ENCODE measurements around the gene BBOF1.
"Not testable (repeated sequence)": the region's sequence is repeated elsewhere in the genome, so short reads cannot be mapped to it uniquely, and the experiment has no call there.

Gene BBOF1

DNA sequence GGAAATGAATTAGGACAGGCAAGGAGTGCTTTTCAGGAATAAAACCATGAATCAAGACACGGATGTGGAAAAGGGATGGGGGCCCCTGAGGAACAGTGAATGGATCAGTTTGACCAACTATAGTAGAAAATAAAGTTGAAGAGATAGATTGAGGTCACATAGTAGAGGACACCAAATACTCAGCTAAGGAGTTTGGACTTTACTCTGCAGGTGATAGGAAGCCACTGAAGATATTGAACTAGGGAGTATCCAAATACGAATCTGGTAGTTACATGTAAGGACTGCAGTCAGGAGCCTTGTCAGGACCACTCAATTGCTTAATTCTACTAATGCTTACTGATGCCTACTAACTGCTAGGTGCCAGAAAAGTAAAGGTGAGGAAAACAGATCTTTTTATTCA is 20.4 kb upstream of the BBOF1 start:
- Histone ChIP-seq H2BK12ac (ENCODE audit: low read length in 2 of 2) (no peak overlapping the region), H2BK15ac (ENCODE audit: low read depth, poor library complexity, severe bottlenecking) (no peak overlapping the region), H3K23ac (ENCODE audit: low read length in 2 of 2) (no peak overlapping the region), H2AK5ac (ENCODE audit: low read length, severe bottlenecking) (no peak overlapping the region), H3K18ac (ENCODE audit: low read depth in 1 of 2, low read length in 2 of 2) (no peak overlapping the region), H4K8ac (ENCODE audit: low read length) (no peak overlapping the region), H4K91ac (ENCODE audit: low read length) (no peak overlapping the region), H3K36me3 (ENCODE audit: control insufficient read depth in 1 of 2, insufficient read depth in 2 of 2, low read depth in 1 of 2, low read length in 2 of 2) (peaks cover 3 to 22% of the 10 kb centered on the region in 2 experiments), H3K9ac (ENCODE audit: low read length) (no peak overlapping the region), H3K14ac (ENCODE audit: low read length in 2 of 2) (no peak overlapping the region), H3K27me3 (ENCODE audit: control insufficient read depth in 1 of 2, insufficient read depth in 1 of 2, low read length in 2 of 2) (no peaks in the 10 kb centered on the region), H3K79me1 (replicated peaks; ENCODE audit: low read length, poor library complexity, severe bottlenecking) (peaks cover 4% of the 10 kb centered on the region), H2AFZ (ENCODE audit: low read depth, low read length) (no peak overlapping the region), H3K27ac (ENCODE audit: low read length, poor library complexity, severe bottlenecking) (no peak overlapping the region), H2BK5ac (ENCODE audit: low read depth, low read length, poor library complexity, severe bottlenecking) (no peak overlapping the region), H3K4me1 (ENCODE audit: control insufficient read depth, insufficient read depth, low read depth, low read length) (peaks cover 6% of the 10 kb centered on the region), H3K4me3 (ENCODE audit: insufficient read depth in 1 of 2, low read depth in 1 of 2, low read length in 2 of 2) (no peak overlapping the region), H3K4me2 (ENCODE audit: low read length, poor library complexity, severe bottlenecking) (no peak overlapping the region), H3K4ac (ENCODE audit: low read depth in 1 of 2, low read length in 2 of 2) (no peak overlapping the region), H3K9me3 (ENCODE audit: control insufficient read depth, low read length) (no peaks in the 10 kb centered on the region), H2BK120ac (ENCODE audit: low read depth, low read length) (no peak overlapping the region)
- WGBS: 98% methylated on average over 2 of the region's 2 CpGs
- DNase-seq: no peak

GRCh38 chr14:74005664-74006063 is 13.5 kb upstream of the BBOF1 start:
- not testable (repeated sequence) for H4K8ac ChIP-seq (ENCODE audit: low read length); H3K14ac ChIP-seq (ENCODE audit: low read length in 2 of 2); H3K9ac ChIP-seq (ENCODE audit: low read length); H3K79me1 ChIP-seq (replicated peaks; ENCODE audit: low read length, poor library complexity, severe bottlenecking); H3K4me2 ChIP-seq (ENCODE audit: low read length, poor library complexity, severe bottlenecking); H3K4ac ChIP-seq (ENCODE audit: low read depth in 1 of 2, low read length in 2 of 2); H2BK120ac ChIP-seq (ENCODE audit: low read depth, low read length); H2AK5ac ChIP-seq (ENCODE audit: low read length, severe bottlenecking); H2AFZ ChIP-seq (ENCODE audit: low read depth, low read length); H3K18ac ChIP-seq (ENCODE audit: low read depth in 1 of 2, low read length in 2 of 2); DNase-seq; H3K23ac ChIP-seq (ENCODE audit: low read length in 2 of 2); H3K4me1 ChIP-seq (ENCODE audit: control insufficient read depth, insufficient read depth, low read depth, low read length); H3K4me3 ChIP-seq (ENCODE audit: insufficient read depth in 1 of 2, low read depth in 1 of 2, low read length in 2 of 2); H3K27me3 ChIP-seq (ENCODE audit: control insufficient read depth in 1 of 2, insufficient read depth in 1 of 2, low read length in 2 of 2); H3K27ac ChIP-seq (ENCODE audit: low read length, poor library complexity, severe bottlenecking); H2BK12ac ChIP-seq (ENCODE audit: low read length in 2 of 2); H2BK15ac ChIP-seq (ENCODE audit: low read depth, poor library complexity, severe bottlenecking); H2BK5ac ChIP-seq (ENCODE audit: low read depth, low read length, poor library complexity, severe bottlenecking); H3K9me3 ChIP-seq (ENCODE audit: control insufficient read depth, low read length); H4K91ac ChIP-seq (ENCODE audit: low read length)
- H3K36me3 ChIP-seq (ENCODE audit: control insufficient read depth in 1 of 2, insufficient read depth in 2 of 2, low read depth in 1 of 2, low read length in 2 of 2): peaks cover 19 to 23% of the 10 kb centered on the region in 2 experiments
- 100% methylated on average over 3 of the region's 3 CpGs for WGBS

DNA sequence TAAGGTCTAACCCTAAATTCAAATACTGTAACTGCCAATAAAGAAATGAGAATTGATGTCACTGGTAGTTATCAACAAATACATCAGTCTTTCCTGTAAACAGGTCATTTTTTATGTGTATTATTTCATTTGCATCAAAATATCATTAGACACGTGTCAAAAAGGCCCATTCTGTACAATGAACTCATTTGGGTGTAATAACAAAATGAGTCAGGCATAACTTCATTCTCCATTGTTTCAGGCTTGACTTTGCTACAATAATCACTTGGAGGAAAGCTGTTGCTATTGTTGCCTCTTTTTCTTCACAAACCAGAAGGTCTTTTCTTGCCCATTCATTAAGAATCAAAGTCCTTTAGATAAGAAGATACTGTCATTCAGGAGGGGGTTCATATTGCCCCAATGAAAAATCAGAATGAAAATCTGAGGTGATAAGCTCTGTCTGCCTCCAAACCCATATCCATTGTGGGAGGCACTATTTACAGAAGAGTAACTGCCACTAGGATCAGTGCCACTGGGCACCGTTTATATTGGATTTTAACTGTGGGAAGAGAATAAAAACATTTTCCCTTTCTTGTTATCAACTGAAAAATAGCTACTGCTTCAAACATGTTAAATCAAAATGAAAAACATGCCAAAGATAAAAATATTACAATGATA is 10.2 kb upstream of the BBOF1 start:
- Histone ChIP-seq H3K4me2 (ENCODE audit: low read length, poor library complexity, severe bottlenecking) (no peak overlapping the region), H3K9me3 (ENCODE audit: control insufficient read depth, low read length) (no peaks in the 10 kb centered on the region), H2BK120ac (ENCODE audit: low read depth, low read length) (no peak overlapping the region), H4K8ac (ENCODE audit: low read length) (no peak overlapping the region), H3K18ac (ENCODE audit: low read depth in 1 of 2, low read length in 2 of 2) (no peak overlapping the region), H3K4me1 (ENCODE audit: control insufficient read depth, insufficient read depth, low read depth, low read length) (no peaks in the 10 kb centered on the region), H2BK12ac (ENCODE audit: low read length in 2 of 2) (no peak overlapping the region), H3K23ac (ENCODE audit: low read length in 2 of 2) (no peak overlapping the region), H2AK5ac (ENCODE audit: low read length, severe bottlenecking) (no peak overlapping the region), H2BK5ac (ENCODE audit: low read depth, low read length, poor library complexity, severe bottlenecking) (no peak overlapping the region), H3K4me3 (ENCODE audit: insufficient read depth in 1 of 2, low read depth in 1 of 2, low read length in 2 of 2) (no peak overlapping the region), H3K9ac (ENCODE audit: low read length) (no peak overlapping the region), H4K91ac (ENCODE audit: low read length) (no peak overlapping the region), H3K4ac (ENCODE audit: low read depth in 1 of 2, low read length in 2 of 2) (no peak overlapping the region), H2AFZ (ENCODE audit: low read depth, low read length) (no peak overlapping the region), H2BK15ac (ENCODE audit: low read depth, poor library complexity, severe bottlenecking) (no peak overlapping the region), H3K36me3 (ENCODE audit: control insufficient read depth in 1 of 2, insufficient read depth in 2 of 2, low read depth in 1 of 2, low read length in 2 of 2) (peaks cover 19 to 52% of the 10 kb centered on the region in 2 experiments), H3K27me3 (ENCODE audit: control insufficient read depth in 1 of 2, insufficient read depth in 1 of 2, low read length in 2 of 2) (no peaks in the 10 kb centered on the region), H3K14ac (ENCODE audit: low read length in 2 of 2) (no peak overlapping the region), H3K27ac (ENCODE audit: low read length, poor library complexity, severe bottlenecking) (no peak overlapping the region), H3K79me1 (replicated peaks; ENCODE audit: low read length, poor library complexity, severe bottlenecking) (peaks cover 14% of the 10 kb centered on the region)
- no peak for DNase-seq
- 92% methylated on average over 1 of the region's 2 CpGs for whole genome bisulfite sequencing

GRCh38 chr14:74014299-74014698 is 4.8 kb upstream of the BBOF1 start:
- Histone ChIP-seq H4K8ac (ENCODE audit: low read length) (no peak overlapping the region), H3K14ac (ENCODE audit: low read length in 2 of 2) (no peak overlapping the region), H3K4me2 (ENCODE audit: low read length, poor library complexity, severe bottlenecking) (no peak overlapping the region), H3K23ac (ENCODE audit: low read length in 2 of 2) (no peak overlapping the region), H2BK120ac (ENCODE audit: low read depth, low read length) (no peak overlapping the region), H3K79me1 (replicated peaks; ENCODE audit: low read length, poor library complexity, severe bottlenecking) (peaks cover 17% of the 10 kb centered on the region), H2BK5ac (ENCODE audit: low read depth, low read length, poor library complexity, severe bottlenecking) (no peak overlapping the region), H2AK5ac (ENCODE audit: low read length, severe bottlenecking) (no peak overlapping the region), H3K36me3 (ENCODE audit: control insufficient read depth in 1 of 2, insufficient read depth in 2 of 2, low read depth in 1 of 2, low read length in 2 of 2) (peaks cover 10 to 39% of the 10 kb centered on the region in 2 experiments), H4K91ac (ENCODE audit: low read length) (no peak overlapping the region), H2BK12ac (ENCODE audit: low read length in 2 of 2) (no peak overlapping the region), H3K4me3 (ENCODE audit: insufficient read depth in 1 of 2, low read depth in 1 of 2, low read length in 2 of 2) (no peak overlapping the region), H3K18ac (ENCODE audit: low read depth in 1 of 2, low read length in 2 of 2) (no peak overlapping the region), H3K4me1 (ENCODE audit: control insufficient read depth, insufficient read depth, low read depth, low read length) (peaks cover 10% of the 10 kb centered on the region), H3K9ac (ENCODE audit: low read length) (no peak overlapping the region), H2BK15ac (ENCODE audit: low read depth, poor library complexity, severe bottlenecking) (no peak overlapping the region), H3K27ac (ENCODE audit: low read length, poor library complexity, severe bottlenecking) (peak overlapping the region; percentile 89), H3K4ac (ENCODE audit: low read depth in 1 of 2, low read length in 2 of 2) (no peak overlapping the region), H3K27me3 (ENCODE audit: control insufficient read depth in 1 of 2, insufficient read depth in 1 of 2, low read length in 2 of 2) (no peaks in the 10 kb centered on the region), H3K9me3 (ENCODE audit: control insufficient read depth, low read length) (no peaks in the 10 kb centered on the region), H2AFZ (ENCODE audit: low read depth, low read length) (no peak overlapping the region)
- 100% methylated on average over 1 of the region's 1 CpG for WGBS
- DNase-seq: peak; percentile 57

Measured in mesenchymal stem cell (in vitro differentiated cells and primary cell).